PFSK-1 (cell line): ENCODE data around the gene RAB37.

Experiments used
- FOXP2 ChIP-seq: optimal IDR thresholded peaks from 2 replicates; pipeline ENCODE3; 2011; ENCODE audit warnings: borderline replicate concordance, control low read depth, inconsistent platforms; ENCODE audit not compliant: insufficient read depth; ENCODE audit errors: extremely low read length, extremely low read depth
- POLR2AphosphoS5 ChIP-seq: IDR thresholded peaks from 2 replicates; pipeline ENCODE4 v1.6.1; 2012; ENCODE audit warnings: low read depth, mild to moderate bottlenecking, control low read depth, low read length, moderate library complexity
- SIN3A ChIP-seq: IDR thresholded peaks from 2 replicates; pipeline ENCODE4 v1.6.1; 2012; ENCODE audit warnings: mild to moderate bottlenecking, low read length, moderate library complexity, borderline replicate concordance; ENCODE audit not compliant: insufficient read depth
- TAF1 ChIP-seq: IDR thresholded peaks from 2 replicates; pipeline ENCODE4 v1.6.1; 2012; ENCODE audit warnings: low read length, control low read depth, borderline replicate concordance; ENCODE audit not compliant: insufficient read depth
- TF ChIP-seq, protein P1 (sequence below), 2 experiments: IDR thresholded peaks; 2 replicates each; pipeline versions ENCODE4 v1.6.1 to v1.8.0; 2011 to 2012; ENCODE audit warnings: low read depth in 2 of 2, low read length in 2 of 2, control low read depth in 1 of 2, inconsistent platforms in 1 of 2, mild to moderate bottlenecking in 1 of 2, moderate library complexity in 1 of 2; ENCODE audit not compliant: insufficient read depth in 1 of 2

GRCh38 chr17:74704544-74704943 lies 32.5 kb upstream of the RAB37 start:
- no peak for TF ChIP-seq FOXP2
- TF ChIP-seq TAF1, result no peak
- TF ChIP-seq, protein P1, sequence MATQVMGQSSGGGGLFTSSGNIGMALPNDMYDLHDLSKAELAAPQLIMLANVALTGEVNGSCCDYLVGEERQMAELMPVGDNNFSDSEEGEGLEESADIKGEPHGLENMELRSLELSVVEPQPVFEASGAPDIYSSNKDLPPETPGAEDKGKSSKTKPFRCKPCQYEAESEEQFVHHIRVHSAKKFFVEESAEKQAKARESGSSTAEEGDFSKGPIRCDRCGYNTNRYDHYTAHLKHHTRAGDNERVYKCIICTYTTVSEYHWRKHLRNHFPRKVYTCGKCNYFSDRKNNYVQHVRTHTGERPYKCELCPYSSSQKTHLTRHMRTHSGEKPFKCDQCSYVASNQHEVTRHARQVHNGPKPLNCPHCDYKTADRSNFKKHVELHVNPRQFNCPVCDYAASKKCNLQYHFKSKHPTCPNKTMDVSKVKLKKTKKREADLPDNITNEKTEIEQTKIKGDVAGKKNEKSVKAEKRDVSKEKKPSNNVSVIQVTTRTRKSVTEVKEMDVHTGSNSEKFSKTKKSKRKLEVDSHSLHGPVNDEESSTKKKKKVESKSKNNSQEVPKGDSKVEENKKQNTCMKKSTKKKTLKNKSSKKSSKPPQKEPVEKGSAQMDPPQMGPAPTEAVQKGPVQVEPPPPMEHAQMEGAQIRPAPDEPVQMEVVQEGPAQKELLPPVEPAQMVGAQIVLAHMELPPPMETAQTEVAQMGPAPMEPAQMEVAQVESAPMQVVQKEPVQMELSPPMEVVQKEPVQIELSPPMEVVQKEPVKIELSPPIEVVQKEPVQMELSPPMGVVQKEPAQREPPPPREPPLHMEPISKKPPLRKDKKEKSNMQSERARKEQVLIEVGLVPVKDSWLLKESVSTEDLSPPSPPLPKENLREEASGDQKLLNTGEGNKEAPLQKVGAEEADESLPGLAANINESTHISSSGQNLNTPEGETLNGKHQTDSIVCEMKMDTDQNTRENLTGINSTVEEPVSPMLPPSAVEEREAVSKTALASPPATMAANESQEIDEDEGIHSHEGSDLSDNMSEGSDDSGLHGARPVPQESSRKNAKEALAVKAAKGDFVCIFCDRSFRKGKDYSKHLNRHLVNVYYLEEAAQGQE (IDR thresholded peaks at IDR 0.05; ENCODE audit: insufficient read depth in 1 of 2, low read depth in 2 of 2, low read length in 2 of 2), result no peak
- no peak for TF ChIP-seq POLR2AphosphoS5
- no peak for TF ChIP-seq SIN3A
